HepG2 (cell line): Measurements from ENCODE around the gene AUP1. TPM values are rescaled to one million over a fixed set of nuclear protein-coding genes. Genes with fewer than 3 reads are reported as not detected.

Source experiments
- ATF7 ChIP-seq, 2 experiments: fragments of 450-650 bp in 1 of 2; sonication (generic) in 1 of 2; formaldehyde crosslinking in 1 of 2; IDR thresholded peaks; 2 replicates each; pipeline versions ENCODE4 v1.4.0 to v1.6.1; 2016 to 2020; ENCODE audit warnings: antibody characterized with exemption in 1 of 2, mild to moderate bottlenecking in 1 of 2, missing genetic modification reagents in 1 of 2
- CEBPG ChIP-seq: IDR thresholded peaks from 2 replicates; pipeline ENCODE4 v1.6.1; 2016
- GABPA ChIP-seq, 2 experiments: IDR thresholded peaks; 2 replicates each; pipeline ENCODE4 v1.6.1; 2011 to 2016; ENCODE audit warnings: low read depth in 2 of 2, low read length in 1 of 2, missing biosample characterization in 1 of 2, missing genetic modification characterization in 1 of 2
- ZMYM4 ChIP-seq: sonication (generic); formaldehyde crosslinking; IDR thresholded peaks from 2 replicates; pipeline ENCODE4 v1.8.1; 2023; ENCODE audit warnings: mild to moderate bottlenecking, missing genetic modification reagents
- ZNF839 ChIP-seq: sonication (generic); formaldehyde crosslinking; IDR thresholded peaks from 2 replicates; pipeline ENCODE4 v1.4.0; 2020; ENCODE audit warnings: missing genetic modification reagents, mild to moderate bottlenecking, borderline replicate concordance
- polyA plus RNA-seq, 8 experiments: library from polyadenylated mRNA; depleted of rRNA in 3 of 8; stranded (reverse) in 7 of 8; unstranded in 1 of 8; fragments of >200 nt; fragmentation: Illumina TruSeq in 4 of 8; extraction: Trizol in 4 of 8; gene quantifications; 2 replicates each; pipeline versions ENCODE4 v1.2.1 to v1.2.3, GENCODE V29; 2011 to 2016; ENCODE audit warnings: low read depth in 4 of 8, missing spikeins in 1 of 8, mixed read lengths in 1 of 8; ENCODE audit not compliant: insufficient read depth in 1 of 8
- total RNA-seq, 5 experiments: library from RNA; depleted of rRNA; stranded (reverse); fragments of >200 nt; fragmentation: Illumina TruSeq; extraction: Trizol; gene quantifications; 2 replicates each; pipeline ENCODE4 v1.2.3, GENCODE V29; 2016; ENCODE audit warnings: low read depth in 1 of 5
- TF ChIP-seq, protein P1 (sequence below): IDR thresholded peaks from 2 replicates; pipeline ENCODE4 v1.6.1; 2016; ENCODE audit warnings: missing genetic modification reagents, missing compliant biosample characterization
- TF ChIP-seq, protein P2 (sequence below): sonication (generic); formaldehyde crosslinking; IDR thresholded peaks from 2 replicates; pipeline ENCODE4 v1.5.1; 2020; ENCODE audit warnings: missing genetic modification reagents, mild to moderate bottlenecking, borderline replicate concordance

Gene AUP1
- total and polyA plus RNA-seq, 2 of the 13 experiments (the other 11 are each of a cell fraction or from before 2014, with no cell fraction given), result 174 to 267 TPM

DNA sequence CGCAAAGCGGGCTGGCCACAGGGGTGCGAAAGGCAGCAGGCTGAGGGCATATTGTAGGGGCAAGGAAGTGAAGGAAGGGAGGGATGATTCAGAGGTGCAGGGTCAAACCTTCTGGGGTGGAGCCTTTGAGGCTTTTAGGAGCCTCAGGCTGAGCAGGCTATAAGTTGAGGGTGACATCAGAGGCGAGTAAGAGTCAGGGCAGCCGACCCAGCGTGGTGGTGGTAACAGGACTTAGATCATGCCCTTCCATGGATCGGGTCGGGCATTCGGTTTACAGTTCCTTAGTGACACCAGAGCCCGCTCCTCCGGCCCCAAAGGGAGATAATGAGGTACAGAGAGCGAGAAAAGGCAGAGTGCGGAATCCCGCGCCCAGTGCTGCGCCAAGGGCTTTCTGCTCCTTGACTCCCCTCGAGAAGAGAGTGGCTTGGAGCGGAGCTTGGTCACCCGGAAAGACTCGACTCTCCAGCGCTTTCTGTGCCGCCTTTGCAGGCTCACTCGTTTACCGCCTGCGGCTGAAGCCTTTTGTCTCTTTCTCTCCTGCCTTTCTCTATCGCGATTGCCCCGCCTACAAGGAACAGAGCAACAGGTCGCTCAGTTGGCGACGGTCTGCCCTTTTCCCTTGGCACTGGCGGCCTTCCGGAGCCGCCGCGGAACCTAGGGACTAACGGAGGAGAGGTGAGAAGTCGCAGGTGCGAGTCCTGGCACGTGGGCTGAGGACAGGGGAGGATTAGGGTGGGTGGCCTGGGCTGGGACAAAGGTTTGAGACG is 30.8 kb downstream of the AUP1 start (continued):
- TF ChIP-seq ZMYM4 (CRISPR knock-in tag), result peak; percentile 45; the same call in 1 of the 2 replicates
- no peak for TF ChIP-seq ZNF839
- TF ChIP-seq CEBPG (CRISPR knock-in tag), result no peak
- TF ChIP-seq GABPA (IDR thresholded peaks at IDR 0.05; ENCODE audit: low read depth, low read length), result no peak
- no peak for TF ChIP-seq GABPA (CRISPR knock-in tag; IDR thresholded peaks at IDR 0.05; ENCODE audit: low read depth)
- TF ChIP-seq, protein P1, sequence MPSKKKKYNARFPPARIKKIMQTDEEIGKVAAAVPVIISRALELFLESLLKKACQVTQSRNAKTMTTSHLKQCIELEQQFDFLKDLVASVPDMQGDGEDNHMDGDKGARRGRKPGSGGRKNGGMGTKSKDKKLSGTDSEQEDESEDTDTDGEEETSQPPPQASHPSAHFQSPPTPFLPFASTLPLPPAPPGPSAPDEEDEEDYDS, result no peak
- TF ChIP-seq ATF7 (IDR thresholded peaks at IDR 0.05), result no peak
- TF ChIP-seq ATF7 (CRISPR knock-in tag; IDR thresholded peaks at IDR 0.05), result no peak
- TF ChIP-seq, protein P2, sequence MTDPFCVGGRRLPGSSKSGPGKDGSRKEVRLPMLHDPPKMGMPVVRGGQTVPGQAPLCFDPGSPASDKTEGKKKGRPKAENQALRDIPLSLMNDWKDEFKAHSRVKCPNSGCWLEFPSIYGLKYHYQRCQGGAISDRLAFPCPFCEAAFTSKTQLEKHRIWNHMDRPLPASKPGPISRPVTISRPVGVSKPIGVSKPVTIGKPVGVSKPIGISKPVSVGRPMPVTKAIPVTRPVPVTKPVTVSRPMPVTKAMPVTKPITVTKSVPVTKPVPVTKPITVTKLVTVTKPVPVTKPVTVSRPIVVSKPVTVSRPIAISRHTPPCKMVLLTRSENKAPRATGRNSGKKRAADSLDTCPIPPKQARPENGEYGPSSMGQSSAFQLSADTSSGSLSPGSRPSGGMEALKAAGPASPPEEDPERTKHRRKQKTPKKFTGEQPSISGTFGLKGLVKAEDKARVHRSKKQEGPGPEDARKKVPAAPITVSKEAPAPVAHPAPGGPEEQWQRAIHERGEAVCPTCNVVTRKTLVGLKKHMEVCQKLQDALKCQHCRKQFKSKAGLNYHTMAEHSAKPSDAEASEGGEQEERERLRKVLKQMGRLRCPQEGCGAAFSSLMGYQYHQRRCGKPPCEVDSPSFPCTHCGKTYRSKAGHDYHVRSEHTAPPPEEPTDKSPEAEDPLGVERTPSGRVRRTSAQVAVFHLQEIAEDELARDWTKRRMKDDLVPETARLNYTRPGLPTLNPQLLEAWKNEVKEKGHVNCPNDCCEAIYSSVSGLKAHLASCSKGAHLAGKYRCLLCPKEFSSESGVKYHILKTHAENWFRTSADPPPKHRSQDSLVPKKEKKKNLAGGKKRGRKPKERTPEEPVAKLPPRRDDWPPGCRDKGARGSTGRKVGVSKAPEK (CRISPR knock-in tag), result no peak
